Neuronal stem cell (in vitro differentiated cells): ENCODE results near the gene IP6K1.
"Not testable (repeated sequence)": the region's sequence is repeated elsewhere in the genome, so short reads cannot be mapped to it uniquely, and the experiment has no call there.

Experiments
- DNase-seq: peaks from one replicate; pipeline ENCODE4 v3.0.0-alpha.2; 2013; ENCODE audit warnings: low spot score
- H2AFZ ChIP-seq: one replicate; pipeline ENCODE4 v1.6.1; 2013; ENCODE audit warnings: mild to moderate bottlenecking, low read length, inconsistent platforms
- H2AK5ac ChIP-seq: 2 replicates; pipeline ENCODE4 v1.6.1; 2013; ENCODE audit warnings: low read depth, mild to moderate bottlenecking, inconsistent platforms, low read length, moderate library complexity, mixed read lengths
- H2BK120ac ChIP-seq: 2 replicates; pipeline ENCODE4 v1.6.1; 2013; ENCODE audit warnings: low read depth, mild to moderate bottlenecking, inconsistent platforms, low read length, moderate library complexity, mixed read lengths
- H2BK12ac ChIP-seq: one replicate; pipeline ENCODE4 v1.6.1; 2013; ENCODE audit warnings: low read length, inconsistent platforms
- H2BK15ac ChIP-seq: 2 replicates; pipeline ENCODE4 v1.6.1; 2013; ENCODE audit warnings: mild to moderate bottlenecking, low read length, inconsistent platforms, mixed read lengths
- H2BK5ac ChIP-seq: one replicate; pipeline ENCODE4 v1.6.1; 2013; ENCODE audit warnings: inconsistent platforms, mild to moderate bottlenecking, low read length, moderate library complexity
- H3K14ac ChIP-seq: one replicate; pipeline ENCODE4 v1.6.1; 2013; ENCODE audit warnings: low read length, inconsistent platforms
- H3K18ac ChIP-seq: 2 replicates; pipeline ENCODE4 v1.6.1; 2013; ENCODE audit warnings: low read length, inconsistent platforms
- H3K23ac ChIP-seq: 2 replicates; pipeline ENCODE4 v1.6.1; 2013; ENCODE audit warnings: low read depth, mild to moderate bottlenecking, mixed read lengths, low read length, inconsistent platforms; ENCODE audit not compliant: poor library complexity
- H3K27ac ChIP-seq: replicated peaks from 3 replicates; pipeline ENCODE4 v1.5.1; 2013; ENCODE audit warnings: low read length, inconsistent platforms
- H3K27me3 ChIP-seq, 3 experiments: 2 replicates each; pipeline ENCODE4 v1.6.1; 2013; ENCODE audit warnings: low read length in 3 of 3, mild to moderate bottlenecking in 2 of 3, inconsistent platforms in 1 of 3, low read depth in 1 of 3, mixed read lengths in 1 of 3, moderate library complexity in 1 of 3; ENCODE audit not compliant: control insufficient read depth in 3 of 3, insufficient read depth in 3 of 3
- H3K36me3 ChIP-seq, 2 donors: replicated peaks in 1 of 2; 2 replicates each; pipeline ENCODE4 v1.6.1; 2013; ENCODE audit warnings: low read length in 2 of 2; ENCODE audit not compliant: control insufficient read depth in 2 of 2, insufficient read depth in 2 of 2
- H3K4ac ChIP-seq: 2 replicates; pipeline ENCODE4 v1.6.1; 2013; ENCODE audit warnings: inconsistent platforms, mild to moderate bottlenecking, low read length, moderate library complexity
- H3K4me1 ChIP-seq, 2 donors: 1 replicate in 1 of 2; 2 replicates in 1 of 2; pipeline ENCODE4 v1.6.1; 2013; ENCODE audit warnings: low read length in 2 of 2, low read depth in 1 of 2; ENCODE audit not compliant: control insufficient read depth in 2 of 2, insufficient read depth in 1 of 2
- H3K4me2 ChIP-seq: one replicate; pipeline ENCODE4 v1.6.1; 2013; ENCODE audit warnings: mild to moderate bottlenecking, low read length, inconsistent platforms; ENCODE audit not compliant: insufficient read depth, poor library complexity, severe bottlenecking
- H3K4me3 ChIP-seq, 2 donors: 2 replicates each; pipeline ENCODE4 v1.5.1; 2013; ENCODE audit warnings: low read length in 2 of 2, mild to moderate bottlenecking in 2 of 2, inconsistent platforms in 1 of 2, moderate library complexity in 1 of 2
- H3K79me1 ChIP-seq: one replicate; pipeline ENCODE4 v1.6.1; 2013; ENCODE audit warnings: low read depth, mild to moderate bottlenecking, inconsistent platforms, low read length, moderate library complexity
- H3K9ac ChIP-seq: one replicate; pipeline ENCODE4 v1.6.1; 2013; ENCODE audit warnings: mild to moderate bottlenecking, low read depth, low read length, inconsistent platforms; ENCODE audit not compliant: poor library complexity
- H3K9me3 ChIP-seq, 2 donors: replicated peaks in 1 of 2; 2 replicates each; pipeline versions ENCODE3 to v1.6.1; 2013; ENCODE audit warnings: low read length in 2 of 2, mild to moderate bottlenecking in 2 of 2, inconsistent platforms in 1 of 2, low read depth in 1 of 2, mixed read lengths in 1 of 2, moderate library complexity in 1 of 2; ENCODE audit not compliant: control insufficient read depth in 2 of 2, insufficient read depth in 1 of 2
- H4K8ac ChIP-seq: one replicate; pipeline ENCODE4 v1.6.1; 2013; ENCODE audit warnings: low read depth, mild to moderate bottlenecking, inconsistent platforms, low read length, moderate library complexity
- H4K91ac ChIP-seq: one replicate; pipeline ENCODE4 v1.6.1; 2013; ENCODE audit warnings: low read length, low read depth, mild to moderate bottlenecking, inconsistent platforms; ENCODE audit not compliant: poor library complexity
- WGBS, 2 donors: extraction: QIAGEN DNeasy Blood & Tissue Kit; methylation state at CpG; one replicate each; pipeline ENCODE4 v1.1.7; 2013; ENCODE audit warnings: missing lambda C conversion rate in 2 of 2, mixed read lengths in 1 of 2; ENCODE audit not compliant: insufficient read length in 2 of 2, insufficient replicate concordance in 1 of 2; ENCODE audit errors: extremely low coverage in 2 of 2; 5-methylcytosine and 5-hydroxymethylcytosine counted together

Gene IP6K1

GRCh38 chr3:49685846-49686245 lies 100.5 kb downstream of the IP6K1 start:
- H3K4me1 ChIP-seq, H3K27ac ChIP-seq, H3K18ac ChIP-seq, H3K14ac ChIP-seq, H2AK5ac ChIP-seq, H3K4me3 ChIP-seq, DNase-seq, H3K4ac ChIP-seq, H2BK15ac ChIP-seq, H2BK5ac ChIP-seq, H2BK12ac ChIP-seq, H3K9me3 ChIP-seq, H4K8ac ChIP-seq, H2AFZ ChIP-seq, H3K9ac ChIP-seq, H3K23ac ChIP-seq, H2BK120ac ChIP-seq, H4K91ac ChIP-seq, H3K79me1 ChIP-seq, H3K27me3 ChIP-seq: not testable (repeated sequence)
- no CpG with 5 or more reads among the region's 36 CpGs for WGBS, 2 donors
- Histone ChIP-seq H3K4me2 (peak overlapping the region; percentile 89), H3K36me3 (peaks cover 29 to 39% of the 10 kb centered on the region in 2 donors)

DNA sequence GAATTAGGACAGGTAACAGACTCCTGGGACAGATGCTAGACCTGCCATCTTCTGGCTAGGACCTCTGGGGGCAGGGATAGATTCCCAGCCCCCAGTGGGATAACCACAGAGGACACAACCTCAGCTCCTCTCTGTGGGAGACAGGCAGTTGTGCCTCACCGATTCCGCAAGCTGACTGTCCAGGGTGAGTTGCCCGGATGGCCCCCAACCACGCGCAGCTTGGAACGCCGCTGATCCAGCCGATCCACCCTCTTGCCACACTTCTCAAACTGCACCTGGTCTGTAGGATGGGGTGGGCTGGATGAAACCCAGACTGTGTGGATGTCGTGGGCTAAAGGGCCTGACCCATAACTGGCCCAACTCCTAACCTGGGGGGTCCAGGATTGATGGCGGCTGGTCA lies 101.2 kb downstream of the IP6K1 start:
- H3K18ac ChIP-seq, H2BK12ac ChIP-seq, H3K4me3 ChIP-seq, DNase-seq, H2BK15ac ChIP-seq, H3K27me3 ChIP-seq, H3K23ac ChIP-seq, H2AFZ ChIP-seq, H3K9me3 ChIP-seq, H4K8ac ChIP-seq, H3K4me2 ChIP-seq, H3K4me1 ChIP-seq, H3K4ac ChIP-seq, H3K9ac ChIP-seq, H2BK5ac ChIP-seq, H4K91ac ChIP-seq, H3K79me1 ChIP-seq, H2BK120ac ChIP-seq, H3K27ac ChIP-seq, H3K14ac ChIP-seq, H2AK5ac ChIP-seq: not testable (repeated sequence)
- peaks cover 34 to 46% of the 10 kb centered on the region in 2 donors for H3K36me3 ChIP-seq
- WGBS, 2 donors = no CpG with 5 or more reads among the region's 10 CpGs

GRCh38 chr3:49684453-49684852 lies 101.9 kb downstream of the IP6K1 start:
- not testable (repeated sequence) for H2BK120ac ChIP-seq, H2AK5ac ChIP-seq, H3K4me2 ChIP-seq, H4K8ac ChIP-seq, DNase-seq, H4K91ac ChIP-seq, H3K27ac ChIP-seq, H3K27me3 ChIP-seq, H2BK15ac ChIP-seq, H2BK5ac ChIP-seq, H2AFZ ChIP-seq, H3K9ac ChIP-seq, H3K9me3 ChIP-seq, H3K23ac ChIP-seq, H3K4me1 ChIP-seq, H3K18ac ChIP-seq, H3K4ac ChIP-seq, H3K4me3 ChIP-seq, H3K79me1 ChIP-seq, H3K14ac ChIP-seq, H2BK12ac ChIP-seq
- WGBS, 2 donors = no CpG with 5 or more reads among the region's 2 CpGs
- peaks cover 40 to 53% of the 10 kb centered on the region in 2 donors for H3K36me3 ChIP-seq

GRCh38 chr3:49683162-49683561 lies 103.2 kb downstream of the IP6K1 start:
- Histone ChIP-seq H3K4me1 (no peaks in the 10 kb centered on the region), H3K9ac (peak overlapping the region; percentile 3), H3K4ac (no peak overlapping the region), H3K9me3 (no peaks in the 10 kb centered on the region), H4K8ac (no peak overlapping the region), H2AK5ac (no peak overlapping the region), H3K4me3 (no peak overlapping the region), H2BK12ac (no peak overlapping the region), H3K27me3 (peaks cover 0 to 3% (median 0%) of the 10 kb centered on the region in 3 experiments), H2BK5ac (peak overlapping the region; percentile 53), H3K4me2 (no peak overlapping the region), H4K91ac (no peak overlapping the region), H3K79me1 (no peaks in the 10 kb centered on the region), H3K14ac (no peak overlapping the region), H3K36me3 (peaks cover 53 to 66% of the 10 kb centered on the region in 2 donors), H3K23ac (peak overlapping the region; percentile 55), H2BK15ac (no peak overlapping the region), H2BK120ac (no peak overlapping the region), H2AFZ (no peak overlapping the region), H3K27ac (no peak overlapping the region), H3K18ac (no peak overlapping the region)
- DNase-seq = no peak
- WGBS, 2 donors = no CpG with 5 or more reads among the region's 6 CpGs
